GM19099 (cell line): ENCODE data around the gene RSPH1.

ENCODE experiments used
- POLR2A ChIP-seq: IDR thresholded peaks from 3 replicates; pipeline ENCODE4 v1.6.1; 2011; ENCODE audit warnings: low read depth; ENCODE audit not compliant: insufficient read length; ENCODE audit errors: extremely low read depth

The RSPH1 gene

GRCh38 chr21:42509244-42509643 lies 13.2 kb upstream of the RSPH1 start:
- no peak for TF ChIP-seq POLR2A

- TF ChIP-seq POLR2A, result no peak
Measured at GRCh38 chr21:42508371-42508770, 12.3 kb upstream of the RSPH1 start.

- no peak for TF ChIP-seq POLR2A
Measured at GRCh38 chr21:42507418-42507817, 11.4 kb upstream of the RSPH1 start.

- no peak for TF ChIP-seq POLR2A
Measured at GRCh38 chr21:42505090-42505726, 9.2 kb upstream of the RSPH1 start.

DNA sequence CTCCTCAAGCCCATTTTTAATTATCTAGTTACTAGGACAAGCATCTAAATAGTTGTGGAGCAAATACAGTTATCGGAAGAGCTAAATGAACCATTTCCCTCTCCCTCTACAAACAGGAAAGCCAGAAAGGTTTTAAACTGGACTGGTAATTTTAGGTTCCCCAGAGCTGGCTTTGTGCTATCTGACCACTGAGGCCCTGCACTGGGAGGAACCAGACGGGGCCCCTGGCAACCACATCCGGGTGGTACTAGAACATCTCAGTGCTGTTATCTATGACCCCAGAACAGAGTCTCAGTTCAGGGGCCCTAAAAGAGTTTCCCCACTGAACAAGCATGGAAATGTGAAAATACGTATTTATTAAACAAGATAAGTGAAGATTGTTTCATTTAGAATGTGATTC lies 7.7 kb upstream of the RSPH1 start:
- no peak for TF ChIP-seq POLR2A

DNA sequence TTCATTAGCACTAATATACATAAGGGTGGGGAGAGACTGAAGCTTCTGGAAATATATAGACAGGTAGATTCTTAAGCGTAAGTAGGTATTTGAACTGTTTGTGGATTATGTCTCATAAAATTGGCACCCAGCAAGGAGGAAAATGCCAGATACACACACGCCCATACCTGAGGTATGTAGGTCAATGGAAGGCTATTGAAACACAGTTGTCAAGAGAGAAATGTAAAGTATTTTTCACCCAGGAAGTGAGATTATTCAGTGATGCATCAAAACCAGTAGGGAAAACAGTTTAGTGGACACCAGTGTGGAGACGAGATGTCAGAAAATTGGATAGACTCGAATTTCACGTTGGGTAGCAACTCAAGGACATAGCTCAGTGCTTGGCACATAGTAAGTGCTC lies 4.7 kb upstream of the RSPH1 start:
- no peak for TF ChIP-seq POLR2A

DNA sequence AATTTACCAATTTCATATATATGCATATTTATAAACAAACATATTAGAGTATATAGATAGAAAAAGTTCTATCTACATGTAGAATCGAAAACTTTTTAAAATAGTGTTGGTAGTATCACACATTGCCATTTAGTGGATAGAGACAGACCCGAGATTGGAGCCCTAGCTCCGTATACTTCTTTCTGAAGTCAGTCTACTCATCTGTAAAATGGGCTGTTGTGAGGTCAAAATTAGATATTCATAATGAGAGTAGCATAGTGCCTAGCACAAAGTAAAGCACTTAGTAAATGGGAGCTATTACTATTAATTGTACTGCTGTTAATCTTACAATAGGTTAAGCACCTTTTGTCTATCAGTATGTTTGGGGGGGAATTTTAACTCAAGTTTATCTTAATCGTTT lies 4.2 kb upstream of the RSPH1 start:
- no peak for TF ChIP-seq POLR2A

DNA sequence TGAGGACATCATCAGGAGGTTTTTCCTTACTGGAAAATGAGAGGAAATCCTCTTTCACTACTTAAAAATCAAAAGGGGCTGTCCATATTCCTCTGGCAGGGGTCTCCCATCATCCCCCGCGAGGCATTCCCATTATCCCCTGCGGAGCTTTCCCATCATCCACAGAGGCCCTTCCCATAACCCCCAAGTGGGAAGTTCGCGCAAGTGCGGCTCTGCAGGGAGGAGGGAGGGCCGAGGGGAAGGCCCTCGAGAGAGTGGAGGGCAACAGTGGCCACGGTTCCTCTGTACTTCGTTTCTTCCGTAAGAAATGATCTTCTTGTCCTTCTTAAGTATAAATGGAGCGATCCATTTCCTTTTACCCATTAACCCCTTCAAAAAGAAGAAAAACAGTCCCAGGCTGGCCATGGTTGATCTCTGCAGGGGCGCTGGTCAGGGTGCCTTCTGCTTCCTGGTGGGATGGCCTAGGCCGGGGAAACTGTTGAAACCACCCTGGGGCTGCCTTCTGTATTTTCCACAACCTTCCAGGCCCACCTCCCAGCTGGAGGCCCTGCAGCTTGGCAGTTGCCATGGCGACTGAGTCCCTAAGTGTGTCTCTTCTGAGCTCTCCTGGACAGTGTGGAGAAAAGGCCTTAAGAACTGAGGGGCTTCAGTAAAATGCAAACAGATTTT lies 3.6 kb upstream of the RSPH1 start:
- TF ChIP-seq POLR2A, result no peak

GRCh38 chr21:42498012-42498411 lies 2.0 kb upstream of the RSPH1 start:
- TF ChIP-seq POLR2A, result no peak

DNA sequence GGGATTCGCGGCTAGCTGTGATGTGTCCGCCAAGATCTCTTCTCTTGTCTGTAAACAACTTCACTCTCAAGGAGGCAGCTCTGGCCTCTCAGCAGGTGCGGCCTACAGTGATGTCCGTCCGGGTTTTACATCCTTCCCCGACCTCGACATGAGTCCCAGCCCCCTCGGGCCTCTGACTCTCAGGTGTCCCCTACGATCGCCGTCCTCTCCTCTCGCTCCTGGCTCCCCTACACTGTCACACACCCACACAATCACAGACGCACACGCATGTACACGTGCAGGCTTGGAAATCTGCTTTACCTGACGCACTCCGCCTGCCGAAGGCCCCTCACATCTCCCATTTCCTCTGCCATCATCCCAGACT lies 797 bp upstream of the RSPH1 start:
- no peak for TF ChIP-seq POLR2A

DNA sequence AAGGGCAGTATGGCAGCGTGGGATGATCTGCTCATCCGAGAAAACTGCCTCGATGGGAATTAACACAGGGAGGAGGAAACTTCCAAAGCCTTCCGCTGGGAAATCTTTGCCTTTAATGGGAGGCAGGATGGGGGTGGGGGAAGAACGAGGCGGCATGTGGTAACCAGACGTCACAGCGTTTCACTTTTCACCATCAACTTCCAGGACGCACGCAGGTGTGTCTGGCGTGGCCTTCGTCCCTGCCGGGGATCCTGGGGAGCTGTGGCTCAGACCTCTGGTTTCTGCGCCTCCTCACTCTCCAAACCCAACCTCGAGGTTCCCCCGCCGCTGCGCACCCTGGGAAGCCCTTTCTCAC lies 282 bp downstream of the RSPH1 start:
- no peak for TF ChIP-seq POLR2A

DNA sequence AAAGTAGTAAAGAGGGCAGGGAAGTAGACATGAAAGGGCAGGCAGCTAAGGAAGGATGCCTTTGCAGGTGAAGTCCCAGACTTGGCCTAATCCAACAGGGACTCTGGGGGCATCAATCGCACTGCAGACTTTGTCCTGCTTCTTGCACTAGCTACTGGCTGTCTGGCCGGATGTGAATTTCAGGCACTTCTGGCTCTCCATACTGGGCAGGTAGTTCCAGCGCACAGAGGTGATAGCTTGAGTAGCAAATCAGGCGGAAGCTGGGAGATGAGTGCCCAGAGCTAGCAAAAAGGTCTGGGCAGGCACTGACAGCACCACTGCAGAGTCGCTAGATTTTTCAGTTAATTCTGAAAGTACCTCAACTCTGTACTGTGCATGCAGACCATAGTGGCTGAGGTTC lies 997 bp downstream of the RSPH1 start:
- no peak for TF ChIP-seq POLR2A

DNA sequence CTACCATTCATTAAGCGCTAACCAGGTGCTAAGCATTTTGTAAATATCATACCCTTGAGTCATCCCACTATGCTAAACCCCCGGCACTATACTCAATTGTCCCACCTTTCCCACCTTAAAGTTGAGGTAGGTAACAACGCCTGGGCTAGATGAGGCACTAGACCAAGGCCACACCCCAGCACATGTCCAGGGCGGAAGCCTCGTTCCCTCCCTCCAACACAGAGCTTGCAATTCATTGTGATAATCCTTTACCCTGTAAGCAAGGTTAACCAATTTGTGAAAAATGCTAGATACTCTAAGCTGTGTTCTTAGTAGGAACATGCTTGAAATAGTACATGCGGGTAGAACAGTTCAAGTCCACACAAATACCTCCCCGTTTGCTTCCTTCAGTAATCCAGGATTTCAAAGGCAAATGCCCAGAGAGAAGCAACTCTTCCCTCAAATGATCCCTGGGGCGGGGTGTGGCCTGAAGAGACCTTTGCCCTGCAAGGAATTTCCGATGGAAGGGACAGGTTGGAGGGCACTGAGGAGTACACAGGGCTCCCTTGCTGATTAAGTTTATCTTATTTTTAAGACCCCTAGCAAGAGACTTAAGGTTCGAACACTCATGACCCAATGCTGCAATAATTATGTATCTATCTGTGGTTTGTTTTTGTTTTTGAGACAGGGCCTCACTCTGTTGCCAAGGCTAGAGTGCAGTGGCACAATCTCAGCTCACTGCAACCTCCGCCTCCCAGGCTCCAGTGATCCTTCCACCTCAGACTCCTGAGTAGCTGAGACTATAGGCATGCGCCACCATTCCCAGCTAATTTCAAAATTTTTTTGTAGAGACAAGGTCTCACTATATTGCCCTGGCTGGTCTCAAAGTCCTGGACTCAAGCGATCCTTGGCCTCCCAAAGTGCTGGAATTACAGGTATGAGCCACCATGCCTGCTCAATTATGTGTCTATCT lies 2.6 kb downstream of the RSPH1 start:
- TF ChIP-seq POLR2A, result no peak

GRCh38 chr21:42492201-42492600 lies 3.8 kb downstream of the RSPH1 start:
- TF ChIP-seq POLR2A, result no peak

GRCh38 chr21:42491328-42491727 lies 4.7 kb downstream of the RSPH1 start:
- no peak for TF ChIP-seq POLR2A

- no peak for TF ChIP-seq POLR2A
Measured at GRCh38 chr21:42490720-42491119, 5.3 kb downstream of the RSPH1 start.

- TF ChIP-seq POLR2A, result no peak
Measured at GRCh38 chr21:42489991-42490390, 6.0 kb downstream of the RSPH1 start.
